Measurements from ENCODE around the gene PRR35.

DNA sequence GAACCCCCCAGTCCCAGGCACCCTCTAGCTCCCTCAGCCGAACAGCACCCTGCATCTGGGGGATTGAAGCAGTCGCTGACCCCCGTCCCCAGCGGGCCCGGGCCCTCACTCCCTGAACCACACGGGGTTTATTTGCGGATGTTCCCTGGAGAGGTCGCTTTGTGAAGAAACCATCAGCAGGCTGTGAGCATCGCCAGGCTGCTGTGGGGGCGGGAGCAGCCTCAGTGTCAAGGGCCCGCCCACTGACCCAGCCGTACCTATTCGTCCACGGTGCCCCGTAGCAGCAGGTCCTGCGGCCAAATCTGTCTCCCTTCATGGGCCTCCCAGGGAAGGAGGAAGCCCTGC is 23.2 kb downstream of the PRR35 start:
- TF ChIP-seq, protein P1, sequence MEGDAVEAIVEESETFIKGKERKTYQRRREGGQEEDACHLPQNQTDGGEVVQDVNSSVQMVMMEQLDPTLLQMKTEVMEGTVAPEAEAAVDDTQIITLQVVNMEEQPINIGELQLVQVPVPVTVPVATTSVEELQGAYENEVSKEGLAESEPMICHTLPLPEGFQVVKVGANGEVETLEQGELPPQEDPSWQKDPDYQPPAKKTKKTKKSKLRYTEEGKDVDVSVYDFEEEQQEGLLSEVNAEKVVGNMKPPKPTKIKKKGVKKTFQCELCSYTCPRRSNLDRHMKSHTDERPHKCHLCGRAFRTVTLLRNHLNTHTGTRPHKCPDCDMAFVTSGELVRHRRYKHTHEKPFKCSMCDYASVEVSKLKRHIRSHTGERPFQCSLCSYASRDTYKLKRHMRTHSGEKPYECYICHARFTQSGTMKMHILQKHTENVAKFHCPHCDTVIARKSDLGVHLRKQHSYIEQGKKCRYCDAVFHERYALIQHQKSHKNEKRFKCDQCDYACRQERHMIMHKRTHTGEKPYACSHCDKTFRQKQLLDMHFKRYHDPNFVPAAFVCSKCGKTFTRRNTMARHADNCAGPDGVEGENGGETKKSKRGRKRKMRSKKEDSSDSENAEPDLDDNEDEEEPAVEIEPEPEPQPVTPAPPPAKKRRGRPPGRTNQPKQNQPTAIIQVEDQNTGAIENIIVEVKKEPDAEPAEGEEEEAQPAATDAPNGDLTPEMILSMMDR (IDR thresholded peaks at IDR 0.05) = no peak
- no peak for TF ChIP-seq EP300 (IDR thresholded peaks at IDR 0.05; ENCODE audit: low read depth)
- TF ChIP-seq POLR2A (IDR thresholded peaks at IDR 0.05) = no peak
- TF ChIP-seq POLR2AphosphoS5 (IDR thresholded peaks at IDR 0.05) = no peak

All from transverse colon (tissue), 4 donors.